ENCODE data around the gene KLHL17. TPM values are rescaled to one million over a fixed set of nuclear protein-coding genes. Genes with fewer than 3 reads are reported as not detected.

The KLHL17 gene
- total and polyA plus RNA-seq, 9 of the 15 experiments (the other 6 are each of a cell fraction or from before 2014, with no cell fraction given) = 0.14 to 84.8 (median 13.0) TPM

DNA sequence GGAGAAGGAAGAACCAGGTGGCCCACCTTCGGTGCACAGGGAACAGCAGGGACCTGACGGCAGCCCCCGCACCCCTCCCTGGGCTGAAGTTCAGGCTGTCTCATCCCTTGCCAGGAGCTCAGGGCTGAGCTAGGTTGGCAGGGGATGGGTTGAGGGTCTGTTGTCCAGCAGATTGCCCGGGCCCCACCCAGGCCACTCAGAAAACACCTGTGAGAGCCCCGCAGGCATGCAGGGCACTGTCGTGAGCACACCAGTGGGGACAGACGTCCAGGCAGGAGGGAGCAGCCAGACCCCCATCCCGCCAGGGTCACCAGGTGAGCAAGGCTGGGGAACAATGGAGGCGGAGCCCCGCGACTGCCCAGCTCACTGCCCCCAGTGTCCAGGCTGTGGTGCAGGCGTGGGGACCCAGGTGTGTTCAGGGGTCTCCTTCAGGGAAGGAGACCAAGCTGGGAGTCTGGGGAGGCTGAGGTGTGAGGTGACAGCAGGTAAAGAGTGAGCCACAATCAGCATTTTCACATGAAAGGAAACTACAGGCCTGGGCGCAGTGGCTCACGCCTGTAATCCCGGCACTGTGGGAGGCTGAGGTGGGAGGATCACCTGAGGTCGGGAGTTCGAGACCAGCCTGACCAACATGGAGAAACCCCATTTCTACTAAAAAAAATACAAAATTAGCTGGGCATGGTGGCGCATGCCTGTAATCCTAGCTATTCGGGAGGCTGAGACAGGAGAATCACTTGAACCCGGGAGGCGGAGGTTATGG lies 46.1 kb upstream of the KLHL17 start:
- no peaks in the 10 kb centered on the region for H3K9me3 ChIP-seq (replicated peaks; ENCODE audit: control insufficient read depth, insufficient read depth, low read depth, low read length)
- in situ Hi-C loops (cut with MboI) = no loop called here
- no peak overlapping the region for H2AFZ ChIP-seq (ENCODE audit: low read depth, low read length)
- ATAC-seq (no peak), FAIRE-seq (no peak), DNase-seq (ENCODE audit: extremely low read depth in 1 of 4, low spot score in 3 of 4) (no peak)
- H3K4me2 ChIP-seq (ENCODE audit: insufficient read depth, low read length) = no peak overlapping the region
- BruUV-seq (replicated peaks) = no TSS peak
- POLR2A ChIA-PET = interaction anchor here (0.6 to 0.9 kb wide), 3 partner anchors 10 to 303 kb away, joined by 3 read pairs; no protein-coding TSS in a partner anchor
- no peak overlapping the region for H3K9ac ChIP-seq (ENCODE audit: insufficient read depth in 1 of 2, low read depth in 2 of 2, low read length in 2 of 2)
- H3K9me1 ChIP-seq (ENCODE audit: control insufficient read depth, insufficient read depth, low read length) = no peaks in the 10 kb centered on the region
- peaks cover 20% of the 10 kb centered on the region; the same call in 1 of the 2 replicates for H4K20me1 ChIP-seq (replicated peaks; ENCODE audit: control insufficient read depth, insufficient read depth, low read length)
- H3K79me2 ChIP-seq (ENCODE audit: control insufficient read depth, insufficient read depth, low read length) = no peaks in the 10 kb centered on the region
- H3K4me3 ChIP-seq = no peak overlapping the region
- H3K4me1 ChIP-seq (replicated peaks in 1 of 2; ENCODE audit: control insufficient read depth in 2 of 2, insufficient read depth in 2 of 2, low read length in 2 of 2) = peaks cover 8 to 71% of the 10 kb centered on the region in 2 experiments
- peaks cover 27 to 59% of the 10 kb centered on the region in 2 experiments; a peak in 4 of 5 replicates for H3K27me3 ChIP-seq (ENCODE audit: control insufficient read depth in 2 of 2, insufficient read depth in 2 of 2, low read length in 2 of 2)
- CTCF ChIA-PET (ENCODE audit: low intra/inter-chr PET ratio) = no interaction called here
- H3K36me3 ChIP-seq (ENCODE audit: control insufficient read depth, insufficient read depth, low read length) = no peaks in the 10 kb centered on the region
- TF ChIP-seq, protein P1, sequence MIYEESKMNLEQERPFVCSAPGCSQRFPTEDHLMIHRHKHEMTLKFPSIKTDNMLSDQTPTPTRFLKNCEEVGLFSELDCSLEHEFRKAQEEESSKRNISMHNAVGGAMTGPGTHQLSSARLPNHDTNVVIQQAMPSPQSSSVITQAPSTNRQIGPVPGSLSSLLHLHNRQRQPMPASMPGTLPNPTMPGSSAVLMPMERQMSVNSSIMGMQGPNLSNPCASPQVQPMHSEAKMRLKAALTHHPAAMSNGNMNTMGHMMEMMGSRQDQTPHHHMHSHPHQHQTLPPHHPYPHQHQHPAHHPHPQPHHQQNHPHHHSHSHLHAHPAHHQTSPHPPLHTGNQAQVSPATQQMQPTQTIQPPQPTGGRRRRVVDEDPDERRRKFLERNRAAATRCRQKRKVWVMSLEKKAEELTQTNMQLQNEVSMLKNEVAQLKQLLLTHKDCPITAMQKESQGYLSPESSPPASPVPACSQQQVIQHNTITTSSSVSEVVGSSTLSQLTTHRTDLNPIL (CRISPR knock-in tag; IDR thresholded peaks at IDR 0.05) = no peak
- TF ChIP-seq KDM5B (IDR thresholded peaks at IDR 0.05; ENCODE audit: insufficient replicate concordance, low read depth, low read length) (peak; percentile 38), ERF (CRISPR knock-in tag; IDR thresholded peaks at IDR 0.05) (no peak), LCOR (CRISPR knock-in tag; IDR thresholded peaks at IDR 0.05) (no peak), NFATC3 (IDR thresholded peaks at IDR 0.05) (no peak)
- TF ChIP-seq, protein P2, sequence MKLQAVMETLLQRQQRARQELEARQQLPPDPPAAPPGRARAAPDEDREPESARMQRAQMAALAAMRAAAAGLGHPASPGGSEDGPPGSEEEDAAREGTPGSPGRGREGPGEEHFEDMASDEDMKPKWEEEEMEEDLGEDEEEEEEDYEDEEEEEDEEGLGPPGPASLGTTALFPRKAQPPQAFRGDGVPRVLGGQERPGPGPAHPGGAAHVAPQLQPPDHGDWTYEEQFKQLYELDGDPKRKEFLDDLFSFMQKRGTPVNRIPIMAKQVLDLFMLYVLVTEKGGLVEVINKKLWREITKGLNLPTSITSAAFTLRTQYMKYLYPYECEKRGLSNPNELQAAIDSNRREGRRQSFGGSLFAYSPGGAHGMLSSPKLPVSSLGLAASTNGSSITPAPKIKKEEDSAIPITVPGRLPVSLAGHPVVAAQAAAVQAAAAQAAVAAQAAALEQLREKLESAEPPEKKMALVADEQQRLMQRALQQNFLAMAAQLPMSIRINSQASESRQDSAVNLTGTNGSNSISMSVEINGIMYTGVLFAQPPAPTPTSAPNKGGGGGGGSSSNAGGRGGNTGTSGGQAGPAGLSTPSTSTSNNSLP (IDR thresholded peaks at IDR 0.05; ENCODE audit: borderline replicate concordance, low read depth, low read length) = no peak
- no peak overlapping the region for H3K27ac ChIP-seq (ENCODE audit: extremely low read depth, low read depth, low read length)
- intact Hi-C loops (cut with micrococcal nuclease) = no loop called here
- 16% methylated on average over 20 of the region's 21 CpGs for WGBS (ENCODE audit: insufficient coverage, low coverage, missing lambda C conversion rate)
